SK-N-SH treated with all-trans-retinoic acid at 6 μM for 48 hours (cell line): ENCODE data around the gene PPWD1.
"Not testable (repeated sequence)": the region's sequence is repeated elsewhere in the genome, so short reads cannot be mapped to it uniquely, and the experiment has no call there.

Experiments used
- ATAC-seq: fragments of 200-7000 bp; cut with Tn5 transposase; 3 replicates; pipeline ENCODE4 v1.9.1; 2020; ENCODE audit warnings: mild to moderate bottlenecking, moderate library complexity
- BACH2 ChIP-seq: fragments of 250-450 bp; sonication (Bioruptor Pico); IDR thresholded peaks from 2 replicates; pipeline ENCODE4 v1.9.0; 2021; ENCODE audit warnings: mild to moderate bottlenecking, borderline replicate concordance
- CREB5 ChIP-seq: fragments of 250-450 bp; sonication (Bioruptor Pico); IDR thresholded peaks from 2 replicates; pipeline ENCODE4 v1.5.1; 2020; ENCODE audit warnings: low read depth, mild to moderate bottlenecking, moderate library complexity
- CSDC2 ChIP-seq: fragments of 250-450 bp; sonication (Bioruptor Pico); IDR thresholded peaks from 2 replicates; pipeline ENCODE4 v1.5.0; 2020; ENCODE audit warnings: mild to moderate bottlenecking, moderate library complexity
- CSRNP3 ChIP-seq: fragments of 250-450 bp; sonication (Bioruptor Pico); IDR thresholded peaks from 2 replicates; pipeline ENCODE4 v1.5.1; 2021; ENCODE audit warnings: mild to moderate bottlenecking, moderate library complexity
- ESRRG ChIP-seq: fragments of 250-450 bp; sonication (Bioruptor Pico); IDR thresholded peaks from 2 replicates; pipeline ENCODE4 v1.6.1; 2021; ENCODE audit warnings: mild to moderate bottlenecking
- GLIS3 ChIP-seq: fragments of 250-450 bp; sonication (Bioruptor Pico); IDR thresholded peaks from 2 replicates; pipeline ENCODE4 v1.5.0; 2020; ENCODE audit warnings: mild to moderate bottlenecking, moderate library complexity
- OSR1 ChIP-seq: fragments of 250-450 bp; sonication (Bioruptor Pico); IDR thresholded peaks from 2 replicates; pipeline ENCODE4 v1.8.0; 2022; ENCODE audit warnings: moderate library complexity, mild to moderate bottlenecking, inconsistent platforms
- POU6F1 ChIP-seq: fragments of 250-450 bp; sonication (Bioruptor Pico); IDR thresholded peaks from 2 replicates; pipeline ENCODE4 v1.8.0; 2021; ENCODE audit warnings: low read depth, mild to moderate bottlenecking, moderate library complexity, borderline replicate concordance
- PPARA ChIP-seq: fragments of 250-450 bp; sonication (Bioruptor Pico); IDR thresholded peaks from 2 replicates; pipeline ENCODE4 v1.5.0; 2020; ENCODE audit warnings: mild to moderate bottlenecking, borderline replicate concordance
- RARB ChIP-seq: fragments of 250-450 bp; sonication (Bioruptor Pico); IDR thresholded peaks from 2 replicates; pipeline ENCODE4 v1.8.0; 2021; ENCODE audit warnings: mild to moderate bottlenecking, moderate library complexity
- SNAI2 ChIP-seq: fragments of 250-450 bp; sonication (Bioruptor Pico); IDR thresholded peaks from 2 replicates; pipeline ENCODE4 v1.5.0; 2020; ENCODE audit warnings: mild to moderate bottlenecking, moderate library complexity
- TCF4 ChIP-seq: fragments of 250-450 bp; sonication (Bioruptor Pico); IDR thresholded peaks from 2 replicates; pipeline ENCODE4 v1.8.0; 2021; ENCODE audit warnings: mild to moderate bottlenecking, moderate library complexity, borderline replicate concordance
- TOX ChIP-seq: fragments of 250-450 bp; sonication (Bioruptor Pico); IDR thresholded peaks from 2 replicates; pipeline ENCODE4 v1.8.0; 2021; ENCODE audit warnings: mild to moderate bottlenecking, moderate library complexity, borderline replicate concordance
- ZC3H10 ChIP-seq: fragments of 250-450 bp; sonication (Bioruptor Pico); IDR thresholded peaks from 2 replicates; pipeline ENCODE4 v1.5.1; 2021; ENCODE audit warnings: mild to moderate bottlenecking, moderate library complexity
- ZFP3 ChIP-seq: fragments of 250-450 bp; sonication (Bioruptor Pico); IDR thresholded peaks from 2 replicates; pipeline ENCODE4 v1.5.0; 2020; ENCODE audit warnings: mild to moderate bottlenecking, moderate library complexity
- ZFP30 ChIP-seq: fragments of 450-650 bp; formaldehyde crosslinking; IDR thresholded peaks from 2 replicates; pipeline ENCODE4 v1.5.0; 2022; ENCODE audit warnings: mild to moderate bottlenecking, moderate library complexity
- ZNF565 ChIP-seq: fragments of 450-650 bp; formaldehyde crosslinking; conservative IDR thresholded peaks from 2 replicates; pipeline ENCODE4 v1.5.0; 2020; ENCODE audit warnings: low read depth, mild to moderate bottlenecking, moderate library complexity
- ZNF70 ChIP-seq: fragments of 450-650 bp; formaldehyde crosslinking; IDR thresholded peaks from 2 replicates; pipeline ENCODE4 v1.5.0; 2020; ENCODE audit warnings: mild to moderate bottlenecking, moderate library complexity
- ZNF8 ChIP-seq: fragments of 450-650 bp; formaldehyde crosslinking; IDR thresholded peaks from 2 replicates; pipeline ENCODE4 v1.5.0; 2020; ENCODE audit warnings: mild to moderate bottlenecking, moderate library complexity

PPWD1 gene

GRCh38 chr5:65566505-65566904 is 3.4 kb downstream of the PPWD1 start:
- ATAC-seq = no peak
- TF ChIP-seq TOX (CRISPR knock-in tag) (no peak), CREB5 (CRISPR knock-in tag) (no peak), BACH2 (CRISPR knock-in tag) (no peak), CSDC2 (CRISPR knock-in tag) (no peak), RARB (CRISPR knock-in tag) (no peak)

GRCh38 chr5:65570598-65571226 is 7.6 kb downstream of the PPWD1 start:
- ATAC-seq = no peak
- no peak for TF ChIP-seq ZNF565 (CRISPR knock-in tag)
- no peak for TF ChIP-seq OSR1
- TF ChIP-seq CSRNP3 = no peak
- no peak for TF ChIP-seq ESRRG (CRISPR knock-in tag)
- no peak for TF ChIP-seq ZFP3 (CRISPR knock-in tag)
- no peak for TF ChIP-seq ZC3H10 (CRISPR knock-in tag)
- no peak for TF ChIP-seq ZNF8 (CRISPR knock-in tag)
- TF ChIP-seq CREB5 (CRISPR knock-in tag) = no peak
- no peak for TF ChIP-seq GLIS3
- no peak for TF ChIP-seq RARB (CRISPR knock-in tag)
- TF ChIP-seq ZFP30 (CRISPR knock-in tag) = no peak
- no peak for TF ChIP-seq SNAI2 (CRISPR knock-in tag)
- no peak for TF ChIP-seq PPARA (CRISPR knock-in tag)
- TF ChIP-seq ZNF70 (CRISPR knock-in tag) = no peak

- no peak for TF ChIP-seq OSR1
- TF ChIP-seq GLIS3 = no peak
- TF ChIP-seq ZC3H10 (CRISPR knock-in tag) = no peak
- no peak for TF ChIP-seq TCF4 (CRISPR knock-in tag)
- no peak for TF ChIP-seq POU6F1 (CRISPR knock-in tag)
- no peak for TF ChIP-seq ZNF8 (CRISPR knock-in tag)
- TF ChIP-seq CSRNP3 = no peak
- TF ChIP-seq ZFP3 (CRISPR knock-in tag) = no peak
- ATAC-seq = no peak
These were observed 14.0 kb downstream of the PPWD1 start for GRCh38 chr5:65577141-65577540.

- TF ChIP-seq ZFP30 (CRISPR knock-in tag) = no peak
- no peak for TF ChIP-seq ZNF565 (CRISPR knock-in tag)
- TF ChIP-seq SNAI2 (CRISPR knock-in tag) = no peak
- no peak for TF ChIP-seq PPARA (CRISPR knock-in tag)
These were observed 25.6 kb downstream of the PPWD1 start for GRCh38 chr5:65588694-65589093.

GRCh38 chr5:65601761-65602160 is 38.7 kb downstream of the PPWD1 start:
- ATAC-seq = not testable (repeated sequence)

More at GRCh38 chr5:65588694-65589093, 25.6 kb downstream of the PPWD1 start:
- ATAC-seq = no peak
